ENCODE measurements around the gene CRACR2A. TPM values are rescaled to one million over a fixed set of nuclear protein-coding genes. Genes with fewer than 3 reads are reported as not detected.

The CRACR2A gene
- total RNA-seq, 3 donors from 2014 or later: 5.3 to 17.3 (median 15.1) TPM

DNA sequence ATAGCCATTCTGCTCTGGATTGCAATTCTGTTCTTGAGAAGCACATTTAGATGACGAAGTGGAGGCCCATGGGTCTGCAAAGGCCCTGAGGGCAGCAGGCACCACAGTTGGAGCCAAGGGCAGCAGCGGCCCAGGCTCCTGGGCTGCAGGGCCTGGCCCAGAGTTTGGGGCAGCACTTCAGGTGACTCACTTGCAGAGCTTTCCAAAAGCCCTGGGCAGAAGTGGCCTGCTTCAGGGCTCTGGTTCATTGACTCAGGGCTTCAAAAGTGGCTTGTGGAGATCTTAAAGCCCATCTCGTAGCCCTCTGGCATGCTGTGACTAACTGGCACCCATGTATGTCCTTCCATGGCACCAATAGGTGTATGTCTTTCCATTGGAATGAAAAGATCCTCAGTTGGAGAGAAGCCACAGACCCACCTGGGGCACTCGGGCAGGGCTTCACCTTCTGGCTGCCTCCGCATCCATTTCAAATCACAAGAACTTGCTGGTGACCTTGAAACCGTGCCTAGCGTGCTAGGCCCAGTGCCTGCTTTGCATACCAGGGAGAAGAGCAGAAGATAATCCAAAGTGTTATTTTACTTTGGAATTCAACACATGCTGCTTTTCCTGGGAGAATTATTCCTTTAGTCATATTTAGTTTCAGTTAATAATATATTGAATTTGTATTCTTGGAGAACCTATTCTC is 155.2 kb downstream of the CRACR2A start:
- Histone ChIP-seq H3K9me3 (no peaks in the 10 kb centered on the region), H3K36me3 (no peaks in the 10 kb centered on the region), H3K4me3 (no peak overlapping the region), H3K27ac (no peak overlapping the region), H3K4me1 (no peaks in the 10 kb centered on the region), H3K27me3 (peaks cover 0 to 10% of the 10 kb centered on the region in 2 donors)
- DNase-seq (ENCODE audit: low spot score in 2 of 2): no peak
- intact Hi-C loops (cut with DNase I; ENCODE audit: low total_unique reads): no loop called here
- TF ChIP-seq, protein P1, sequence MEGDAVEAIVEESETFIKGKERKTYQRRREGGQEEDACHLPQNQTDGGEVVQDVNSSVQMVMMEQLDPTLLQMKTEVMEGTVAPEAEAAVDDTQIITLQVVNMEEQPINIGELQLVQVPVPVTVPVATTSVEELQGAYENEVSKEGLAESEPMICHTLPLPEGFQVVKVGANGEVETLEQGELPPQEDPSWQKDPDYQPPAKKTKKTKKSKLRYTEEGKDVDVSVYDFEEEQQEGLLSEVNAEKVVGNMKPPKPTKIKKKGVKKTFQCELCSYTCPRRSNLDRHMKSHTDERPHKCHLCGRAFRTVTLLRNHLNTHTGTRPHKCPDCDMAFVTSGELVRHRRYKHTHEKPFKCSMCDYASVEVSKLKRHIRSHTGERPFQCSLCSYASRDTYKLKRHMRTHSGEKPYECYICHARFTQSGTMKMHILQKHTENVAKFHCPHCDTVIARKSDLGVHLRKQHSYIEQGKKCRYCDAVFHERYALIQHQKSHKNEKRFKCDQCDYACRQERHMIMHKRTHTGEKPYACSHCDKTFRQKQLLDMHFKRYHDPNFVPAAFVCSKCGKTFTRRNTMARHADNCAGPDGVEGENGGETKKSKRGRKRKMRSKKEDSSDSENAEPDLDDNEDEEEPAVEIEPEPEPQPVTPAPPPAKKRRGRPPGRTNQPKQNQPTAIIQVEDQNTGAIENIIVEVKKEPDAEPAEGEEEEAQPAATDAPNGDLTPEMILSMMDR (IDR thresholded peaks at IDR 0.05): no peak
- TF ChIP-seq POLR2AphosphoS5 (IDR thresholded peaks at IDR 0.05) (no peak), POLR2A (IDR thresholded peaks at IDR 0.05) (no peak)

- Histone ChIP-seq H3K4me3 (no peak overlapping the region), H3K36me3 (no peaks in the 10 kb centered on the region), H3K27ac (no peak overlapping the region), H3K4me1 (no peaks in the 10 kb centered on the region), H3K9me3 (no peaks in the 10 kb centered on the region), H3K27me3 (peaks cover 0 to 10% of the 10 kb centered on the region in 2 donors)
- no peak for TF ChIP-seq POLR2A (IDR thresholded peaks at IDR 0.05)
- no peak for TF ChIP-seq POLR2AphosphoS5 (IDR thresholded peaks at IDR 0.05)
- TF ChIP-seq, protein P1 (IDR thresholded peaks at IDR 0.05): no peak
- intact Hi-C loops (cut with DNase I; ENCODE audit: low total_unique reads): no loop called here
- DNase-seq (ENCODE audit: low spot score in 2 of 2): no peak
Observed at GRCh38 chr12:3596703-3597415, 156.1 kb downstream of the CRACR2A start.

- intact Hi-C loops (cut with DNase I; ENCODE audit: low total_unique reads): no loop called here
- TF ChIP-seq, protein P1 (IDR thresholded peaks at IDR 0.05): no peak
- TF ChIP-seq POLR2AphosphoS5 (IDR thresholded peaks at IDR 0.05) (no peak), POLR2A (IDR thresholded peaks at IDR 0.05) (no peak)
Observed at GRCh38 chr12:3595721-3596120, 157.2 kb downstream of the CRACR2A start.

GRCh38 chr12:3594966-3595365 is 157.9 kb downstream of the CRACR2A start:
- DNase-seq (ENCODE audit: low spot score in 2 of 2): no peak
- no peaks in the 10 kb centered on the region for H3K27me3 ChIP-seq
- no peak overlapping the region for H3K4me3 ChIP-seq
- H3K27ac ChIP-seq: no peak overlapping the region
- intact Hi-C loops (cut with DNase I; ENCODE audit: low total_unique reads): no loop called here
- no peaks in the 10 kb centered on the region for H3K4me1 ChIP-seq
- TF ChIP-seq, protein P1 (IDR thresholded peaks at IDR 0.05): no peak
- TF ChIP-seq POLR2A (IDR thresholded peaks at IDR 0.05) (no peak), POLR2AphosphoS5 (IDR thresholded peaks at IDR 0.05) (no peak)
- no peaks in the 10 kb centered on the region for H3K36me3 ChIP-seq
- no peaks in the 10 kb centered on the region for H3K9me3 ChIP-seq

More at GRCh38 chr12:3595721-3596120, 157.2 kb downstream of the CRACR2A start:
- peaks cover 0 to 3% of the 10 kb centered on the region in 2 donors for H3K27me3 ChIP-seq
- no peaks in the 10 kb centered on the region for H3K4me1 ChIP-seq
- no peaks in the 10 kb centered on the region for H3K36me3 ChIP-seq
- H3K9me3 ChIP-seq: no peaks in the 10 kb centered on the region
- no peak overlapping the region for H3K4me3 ChIP-seq
- DNase-seq (ENCODE audit: low spot score in 2 of 2): no peak
- H3K27ac ChIP-seq: no peak overlapping the region

DNA sequence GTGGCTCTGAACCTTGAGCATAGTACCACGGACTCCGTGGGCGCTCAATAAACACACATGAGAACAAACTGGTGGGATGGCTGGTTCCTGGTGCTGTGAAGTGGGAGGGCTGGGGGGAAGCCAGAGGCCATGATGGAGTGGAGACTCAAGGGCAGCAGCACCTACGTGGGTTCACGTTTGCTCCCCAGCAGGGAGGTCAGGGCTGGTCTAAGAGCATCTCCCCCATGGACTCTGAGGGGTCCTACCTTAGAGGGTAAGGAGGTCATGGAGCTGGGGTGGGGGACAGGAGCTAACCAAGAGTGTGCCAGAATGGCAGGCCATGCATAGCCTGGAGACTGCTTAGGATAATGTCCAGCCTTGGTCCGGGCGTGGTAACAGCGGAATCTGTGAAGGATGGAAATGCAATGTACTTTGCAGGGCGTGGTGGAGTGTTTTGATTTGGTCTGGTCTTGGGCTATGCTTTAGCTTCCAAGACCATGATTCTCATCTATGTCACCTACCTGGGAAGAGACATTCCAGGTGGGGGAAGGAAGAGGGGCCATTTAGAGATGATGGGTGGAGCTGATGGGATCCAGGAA is 158.9 kb downstream of the CRACR2A start:
- Histone ChIP-seq H3K4me3 (no peak overlapping the region), H3K9me3 (no peaks in the 10 kb centered on the region), H3K4me1 (no peaks in the 10 kb centered on the region), H3K27me3 (no peaks in the 10 kb centered on the region), H3K27ac (no peak overlapping the region), H3K36me3 (no peaks in the 10 kb centered on the region)
- TF ChIP-seq, protein P1 (IDR thresholded peaks at IDR 0.05): no peak
- TF ChIP-seq POLR2AphosphoS5 (IDR thresholded peaks at IDR 0.05): no peak
- no peak for TF ChIP-seq POLR2A (IDR thresholded peaks at IDR 0.05)
- DNase-seq (ENCODE audit: low spot score in 2 of 2): no peak
- intact Hi-C loops (cut with DNase I; ENCODE audit: low total_unique reads): no loop called here
